Neural progenitor cell (in vitro differentiated cells): ENCODE data around the gene HLA-F. TPM values are rescaled to one million over a fixed set of nuclear protein-coding genes. Genes with fewer than 3 reads are reported as not detected.
A peak's percentile ranks its signal among the peaks of the same experiment; 100 is the strongest.

Source experiments
- DNase-seq: peaks from one replicate; pipeline ENCODE4 v3.0.0-alpha.2; 2016; ENCODE audit warnings: low spot score
- H2AFZ ChIP-seq: fragments of 200-600 bp; sonication (generic); replicated peaks from 2 replicates; pipeline ENCODE4 v1.6.1; 2016; ENCODE audit warnings: antibody characterized with exemption
- H3F3A ChIP-seq: fragments of 200-600 bp; sonication (generic); 2 replicates; pipeline ENCODE4 v1.6.1; 2016; ENCODE audit warnings: antibody characterized with exemption, low read depth
- H3K27ac ChIP-seq: fragments of 200-600 bp; sonication (generic); 2 replicates; pipeline ENCODE4 v1.5.1; 2016; ENCODE audit warnings: mild to moderate bottlenecking
- H3K27me3 ChIP-seq: fragments of 200-600 bp; sonication (generic); 2 replicates; pipeline ENCODE4 v1.6.1; 2016; ENCODE audit warnings: mild to moderate bottlenecking, moderate library complexity
- H3K36me3 ChIP-seq: fragments of 200-600 bp; sonication (generic); 2 replicates; pipeline ENCODE4 v1.5.1; 2016
- H3K4me1 ChIP-seq: fragments of 200-600 bp; sonication (generic); 2 replicates; pipeline ENCODE4 v1.6.1; 2016; ENCODE audit warnings: mixed run types
- H3K4me2 ChIP-seq: fragments of 200-600 bp; sonication (generic); 2 replicates; pipeline ENCODE4 v1.6.1; 2016
- H3K4me3 ChIP-seq: fragments of 200-600 bp; sonication (generic); 2 replicates; pipeline ENCODE4 v1.5.1; 2016
- H3K79me2 ChIP-seq: fragments of 200-600 bp; sonication (generic); 2 replicates; pipeline ENCODE4 v1.6.1; 2016; ENCODE audit warnings: low read depth
- H3K9ac ChIP-seq: fragments of 200-600 bp; sonication (generic); 2 replicates; pipeline ENCODE4 v1.6.1; 2016
- H3K9me3 ChIP-seq: fragments of 200-600 bp; sonication (generic); 2 replicates; pipeline ENCODE4 v1.5.1; 2016; ENCODE audit warnings: low read depth
- H4K20me1 ChIP-seq: fragments of 200-600 bp; sonication (generic); 2 replicates; pipeline ENCODE4 v1.6.1; 2016; ENCODE audit warnings: low read depth
- H3K27ac Mint-ChIP-seq: 3 replicates; pipeline ENCODE4 v1.8.0; 2021; ENCODE audit warnings: mixed read lengths
- H3K27me3 Mint-ChIP-seq: 2 replicates; pipeline ENCODE4 v1.8.0; 2022; ENCODE audit warnings: low read depth, mild to moderate bottlenecking, inconsistent platforms, moderate library complexity, mixed read lengths; ENCODE audit not compliant: insufficient read depth
- H3K36me3 Mint-ChIP-seq: 3 replicates; pipeline ENCODE4 v1.8.0; 2021; ENCODE audit warnings: mixed read lengths
- H3K4me1 Mint-ChIP-seq: 3 replicates; pipeline ENCODE4 v1.8.0; 2021; ENCODE audit warnings: mixed read lengths
- H3K4me3 Mint-ChIP-seq: 3 replicates; pipeline ENCODE4 v1.8.0; 2021; ENCODE audit warnings: mild to moderate bottlenecking, moderate library complexity, mixed read lengths
- H3K9me3 Mint-ChIP-seq: 3 replicates; pipeline ENCODE4 v1.8.0; 2020; ENCODE audit warnings: mixed read lengths
- CTCF ChIP-seq: fragments of 200-600 bp; sonication (generic); IDR thresholded peaks from 2 replicates; pipeline ENCODE4 v1.5.1; 2017; ENCODE audit warnings: antibody characterized with exemption, mild to moderate bottlenecking
- EZH2 ChIP-seq: fragments of 200-600 bp; sonication (generic); IDR thresholded peaks from 2 replicates; pipeline ENCODE4 v1.6.1; 2017; ENCODE audit warnings: antibody characterized with exemption, mild to moderate bottlenecking, moderate library complexity
- EZH2phosphoT487 ChIP-seq: fragments of 200-600 bp; sonication (generic); IDR thresholded peaks from 2 replicates; pipeline ENCODE4 v1.6.1; 2017; ENCODE audit warnings: antibody characterized with exemption
- total RNA-seq: library from RNA; depleted of rRNA; stranded (reverse); fragments of >200 nt; gene quantifications from 2 replicates; pipeline ENCODE4 v1.2.3, GENCODE V29; 2015; ENCODE audit warnings: low replicate concordance

Gene HLA-F
- total RNA-seq, 1 donor from 2014 or later: not detected

- Histone ChIP-seq H3K4me3 (peak overlapping the region; percentile 70), H3K4me2 (peak overlapping the region; percentile 93), H3K4me1 (no peaks in the 10 kb centered on the region), H3K27ac (no peak overlapping the region), H3F3A (no peaks in the 10 kb centered on the region), H3K9ac (no peak overlapping the region), H3K9me3 (no peaks in the 10 kb centered on the region), H2AFZ (peak overlapping the region; percentile 97), H3K36me3 (no peaks in the 10 kb centered on the region), H4K20me1 (peaks cover 4% of the 10 kb centered on the region), H3K79me2 (no peaks in the 10 kb centered on the region), H3K27me3 (peaks cover 76% of the 10 kb centered on the region)
- Mint-ChIP-seq H3K4me1 (peaks cover 15% of the 10 kb centered on the region), H3K36me3 (no peaks in the 10 kb centered on the region), H3K27ac (no peak overlapping the region), H3K9me3 (peaks cover 3% of the 10 kb centered on the region), H3K4me3 (peak overlapping the region; percentile 91), H3K27me3 (peaks cover 54% of the 10 kb centered on the region)
- DNase-seq: peak; percentile 94
- TF ChIP-seq EZH2phosphoT487 (peak; percentile 36), CTCF (peak; percentile 92), EZH2 (no peak)
These were observed 29.4 kb downstream of the HLA-F start for GRCh38 chr6:29752451-29753308.

- H3K9me3 Mint-ChIP-seq: peaks cover 3% of the 10 kb centered on the region
- H3K4me3 Mint-ChIP-seq: peak overlapping the region; percentile 91
- Histone ChIP-seq H3K36me3 (no peaks in the 10 kb centered on the region), H3K9ac (no peak overlapping the region), H3K27ac (no peak overlapping the region), H3K4me3 (peak overlapping the region; percentile 70), H3K79me2 (no peaks in the 10 kb centered on the region), H3K4me1 (no peaks in the 10 kb centered on the region), H3K27me3 (peaks cover 70% of the 10 kb centered on the region), H3K9me3 (no peaks in the 10 kb centered on the region), H4K20me1 (no peaks in the 10 kb centered on the region), H2AFZ (no peak overlapping the region), H3K4me2 (peak overlapping the region; percentile 93), H3F3A (no peaks in the 10 kb centered on the region)
- H3K27ac Mint-ChIP-seq: no peak overlapping the region
- peaks cover 48% of the 10 kb centered on the region for H3K27me3 Mint-ChIP-seq
- no peaks in the 10 kb centered on the region for H3K36me3 Mint-ChIP-seq
- no peak for DNase-seq
- H3K4me1 Mint-ChIP-seq: peaks cover 10% of the 10 kb centered on the region
- no peak for TF ChIP-seq EZH2phosphoT487
- TF ChIP-seq EZH2: no peak
- TF ChIP-seq CTCF: no peak
These were observed 30.0 kb downstream of the HLA-F start for GRCh38 chr6:29753309-29753644.

- H3K36me3 Mint-ChIP-seq: no peaks in the 10 kb centered on the region
- no peak overlapping the region for H3K27ac Mint-ChIP-seq
- peaks cover 23% of the 10 kb centered on the region for H3K4me1 Mint-ChIP-seq
- TF ChIP-seq CTCF: no peak
- TF ChIP-seq EZH2: no peak
- no peak for TF ChIP-seq EZH2phosphoT487
- H3K9me3 Mint-ChIP-seq: peaks cover 3% of the 10 kb centered on the region
- H3K4me1 ChIP-seq: no peaks in the 10 kb centered on the region
- peaks cover 33% of the 10 kb centered on the region for H3K27me3 Mint-ChIP-seq
- no peak overlapping the region for H2AFZ ChIP-seq
- DNase-seq: no peak
- no peak overlapping the region for H3K4me3 Mint-ChIP-seq
- H3K27me3 ChIP-seq: peaks cover 49% of the 10 kb centered on the region
- no peaks in the 10 kb centered on the region for H3K36me3 ChIP-seq
- H3K79me2 ChIP-seq: no peaks in the 10 kb centered on the region
- H3K27ac ChIP-seq: no peak overlapping the region
- H3K9ac ChIP-seq: no peak overlapping the region
- H3F3A ChIP-seq: no peaks in the 10 kb centered on the region
- no peak overlapping the region for H3K4me3 ChIP-seq
- H3K4me2 ChIP-seq: no peak overlapping the region
- H4K20me1 ChIP-seq: no peaks in the 10 kb centered on the region
- H3K9me3 ChIP-seq: no peaks in the 10 kb centered on the region
These were observed 32.1 kb downstream of the HLA-F start for GRCh38 chr6:29755295-29755871.
